RWPE1 (cell line): ENCODE measurements around the gene MYOG.

Experiments
- CTCF ChIA-PET: fragments of 350-600 bp; sonication (Branson Sonifier 250); formaldehyde crosslinking; extraction: SDS; loops from one replicate; lab custom pipeline; 2021; lab: Yijun Ruan, JAX
- POLR2A ChIA-PET: fragments of 400-600 bp; formaldehyde crosslinking; extraction: SDS; loops from one replicate; lab custom pipeline; 2020; ENCODE audit warnings: antibody characterized with exemption; ENCODE audit not compliant: low non-redundant PET; lab: Yijun Ruan, JAX
- DNase-seq: peaks from one replicate; pipeline ENCODE4 v3.0.0; 2012; ENCODE audit warnings: low spot score
- H3K27ac ChIP-seq: fragments of 450-650 bp; 2 replicates; pipeline ENCODE4 v1.5.1; 2017
- TF ChIP-seq, protein P1 (sequence below): fragments of 450-650 bp; conservative IDR thresholded peaks from 2 replicates; pipeline ENCODE4 v1.5.1; 2017; ENCODE audit warnings: low read depth, mild to moderate bottlenecking

Gene MYOG

DNA sequence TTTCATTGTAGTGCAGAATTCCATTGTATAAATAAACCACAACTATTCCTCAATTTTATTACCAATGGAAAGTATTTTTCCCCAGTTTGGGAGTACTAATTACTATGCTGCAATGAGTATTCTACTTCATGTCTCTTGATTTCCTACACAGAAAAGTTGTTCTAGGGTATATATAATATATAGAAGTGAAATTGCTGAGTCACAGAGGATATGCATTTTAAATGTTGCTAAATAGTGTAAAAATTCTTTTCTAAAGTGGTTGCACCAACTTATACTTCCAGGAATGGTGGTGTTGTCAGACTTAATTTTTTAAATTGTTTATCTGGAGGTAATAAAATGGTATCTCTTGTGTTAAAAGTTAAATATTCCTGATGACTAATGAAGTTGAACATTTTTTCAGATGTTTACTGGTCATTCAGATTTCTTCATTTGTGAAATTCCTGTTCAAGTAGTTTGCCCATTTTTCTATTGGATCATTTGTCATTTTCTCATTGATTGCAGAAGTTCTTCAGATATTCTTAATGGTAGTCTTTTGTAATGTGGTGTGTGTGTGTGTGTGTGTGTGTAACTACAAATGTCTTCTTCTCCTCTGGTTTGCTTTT lies 19.1 kb upstream of the MYOG start:
- DNase-seq = no peak
- ChIA-PET POLR2A (no interaction called here), CTCF (no interaction called here)
- no peak overlapping the region for H3K27ac ChIP-seq
- TF ChIP-seq, protein P1, sequence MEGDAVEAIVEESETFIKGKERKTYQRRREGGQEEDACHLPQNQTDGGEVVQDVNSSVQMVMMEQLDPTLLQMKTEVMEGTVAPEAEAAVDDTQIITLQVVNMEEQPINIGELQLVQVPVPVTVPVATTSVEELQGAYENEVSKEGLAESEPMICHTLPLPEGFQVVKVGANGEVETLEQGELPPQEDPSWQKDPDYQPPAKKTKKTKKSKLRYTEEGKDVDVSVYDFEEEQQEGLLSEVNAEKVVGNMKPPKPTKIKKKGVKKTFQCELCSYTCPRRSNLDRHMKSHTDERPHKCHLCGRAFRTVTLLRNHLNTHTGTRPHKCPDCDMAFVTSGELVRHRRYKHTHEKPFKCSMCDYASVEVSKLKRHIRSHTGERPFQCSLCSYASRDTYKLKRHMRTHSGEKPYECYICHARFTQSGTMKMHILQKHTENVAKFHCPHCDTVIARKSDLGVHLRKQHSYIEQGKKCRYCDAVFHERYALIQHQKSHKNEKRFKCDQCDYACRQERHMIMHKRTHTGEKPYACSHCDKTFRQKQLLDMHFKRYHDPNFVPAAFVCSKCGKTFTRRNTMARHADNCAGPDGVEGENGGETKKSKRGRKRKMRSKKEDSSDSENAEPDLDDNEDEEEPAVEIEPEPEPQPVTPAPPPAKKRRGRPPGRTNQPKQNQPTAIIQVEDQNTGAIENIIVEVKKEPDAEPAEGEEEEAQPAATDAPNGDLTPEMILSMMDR = no peak

DNA sequence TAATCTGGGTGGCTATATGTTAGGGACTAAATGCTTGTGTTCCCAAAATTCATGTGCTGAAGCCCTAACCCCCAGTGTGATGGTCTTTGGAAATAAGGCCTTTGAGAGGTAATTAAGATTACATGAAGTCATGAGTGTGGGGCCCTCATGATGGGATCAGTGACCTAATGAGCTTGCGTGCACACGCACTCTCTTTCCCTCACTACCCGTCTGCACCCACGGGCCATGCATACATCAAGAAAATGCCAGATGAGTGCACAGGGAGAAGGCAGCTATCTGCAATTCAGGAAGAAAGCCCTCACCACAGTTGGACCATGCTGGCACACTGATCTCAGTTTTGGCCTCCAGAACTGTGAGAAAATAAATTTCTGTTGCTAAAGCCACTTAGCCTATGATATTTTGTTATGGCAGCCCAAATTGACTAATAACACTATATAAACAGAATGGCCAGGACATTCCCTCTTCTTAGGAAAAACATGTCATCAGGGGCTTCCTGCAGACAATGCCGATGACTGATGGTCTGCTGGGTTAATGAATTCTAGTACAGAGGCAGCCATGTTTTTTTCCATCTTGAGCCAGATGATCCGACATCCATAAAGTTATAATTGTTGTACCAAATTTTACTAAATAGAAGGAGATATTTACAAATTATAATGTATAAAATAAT lies 18.1 kb upstream of the MYOG start:
- CTCF ChIA-PET = interaction anchor here (0.5 to 1.2 kb wide), 4 partner anchors 12 to 88 kb away, joined by 3 to 4 read pairs (median 3); no protein-coding TSS in a partner anchor
- no peak overlapping the region for H3K27ac ChIP-seq
- POLR2A ChIA-PET = no interaction called here
- no peak for DNase-seq
- TF ChIP-seq, protein P1 = no peak

DNA sequence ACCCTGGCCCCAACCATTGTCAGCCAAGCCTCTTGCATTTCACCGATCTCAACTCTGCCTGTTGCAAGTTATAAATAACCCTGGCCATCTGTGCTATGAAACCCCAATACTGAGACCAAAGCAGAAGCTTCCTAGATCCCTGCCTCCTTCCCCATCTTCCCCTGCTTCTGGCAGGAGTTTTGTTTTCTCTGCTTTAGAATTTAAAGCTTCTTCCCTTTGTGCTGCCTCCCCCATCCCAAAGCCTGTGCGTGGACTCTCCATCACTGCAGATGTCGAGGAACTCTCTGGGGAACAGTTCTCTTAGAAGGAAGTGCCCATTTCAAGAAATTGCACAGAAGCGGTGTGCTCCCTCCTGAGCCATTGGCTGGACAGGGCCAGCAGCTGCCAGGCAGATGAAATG lies 17.4 kb upstream of the MYOG start:
- DNase-seq = no peak
- CTCF ChIA-PET = interaction anchor here (0.5 to 1.2 kb wide), 5 partner anchors 13 to 170 kb away, joined by 3 to 4 read pairs (median 3); no protein-coding TSS in a partner anchor
- TF ChIP-seq, protein P1 = no peak
- POLR2A ChIA-PET = no interaction called here
- H3K27ac ChIP-seq = no peak overlapping the region

DNA sequence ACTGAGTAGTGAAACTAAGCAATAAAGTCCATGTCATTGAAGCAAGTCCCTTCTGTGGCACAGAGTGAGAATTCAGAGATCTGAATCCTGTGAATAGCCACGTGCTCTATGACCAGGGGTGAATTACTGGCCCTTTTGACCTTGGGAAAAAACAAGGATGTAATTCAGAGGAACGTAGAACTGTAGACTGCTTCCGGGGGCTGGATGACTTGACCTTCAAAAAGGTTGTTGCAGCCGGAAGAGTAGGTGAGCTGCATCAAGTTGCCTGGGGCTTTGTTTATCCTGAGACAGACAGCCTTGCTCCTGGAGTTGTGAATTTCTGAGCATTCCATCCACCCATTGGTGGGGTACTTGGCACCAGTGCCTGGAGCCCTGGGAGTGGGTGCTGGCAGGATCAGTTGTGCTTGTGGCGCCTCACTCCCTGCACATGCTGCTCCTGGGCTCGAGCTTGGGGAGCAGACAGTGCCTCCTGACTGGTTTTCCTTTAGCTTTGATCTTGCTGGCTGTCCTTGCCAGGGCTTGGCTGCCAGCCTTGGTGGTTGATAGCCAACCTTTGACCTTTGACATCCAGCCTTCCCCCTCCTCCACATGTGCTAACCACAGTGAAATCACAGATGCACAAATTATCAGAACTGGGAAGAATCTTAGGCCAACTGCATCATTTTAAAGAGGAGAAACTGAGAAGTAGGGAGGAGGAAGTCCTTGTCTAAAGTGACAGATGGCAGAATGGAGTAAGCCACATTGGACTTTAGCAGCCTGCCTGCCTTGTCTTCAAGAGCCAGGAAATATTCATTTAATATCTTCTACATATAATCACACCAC lies 16.2 kb upstream of the MYOG start:
- no peak overlapping the region for H3K27ac ChIP-seq
- POLR2A ChIA-PET = no interaction called here
- no peak for DNase-seq
- CTCF ChIA-PET = interaction anchor here (0.6 to 1.1 kb wide), 4 partner anchors 16 to 240 kb away, joined by 4 to 5 read pairs (median 4); no protein-coding TSS in a partner anchor
- TF ChIP-seq, protein P1 = no peak

DNA sequence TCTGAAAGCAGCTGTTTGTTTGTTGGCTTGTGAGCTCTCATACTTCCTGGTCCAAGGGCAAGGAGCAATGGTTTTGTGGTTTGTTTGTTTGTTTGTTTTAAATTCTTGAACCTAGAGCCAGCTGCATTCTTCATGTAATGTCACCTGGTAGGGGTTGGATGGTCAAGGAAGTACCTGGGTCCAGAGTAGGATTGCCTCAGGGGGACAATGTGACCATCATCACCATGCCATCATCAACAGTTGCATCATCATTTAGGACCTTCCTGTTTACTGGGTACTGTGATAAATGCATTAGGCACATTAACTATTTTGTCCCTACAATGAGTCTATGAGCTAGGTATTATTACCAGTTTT lies 14.7 kb upstream of the MYOG start:
- CTCF ChIA-PET = interaction anchor here (0.9 to 1.6 kb wide), 3 partner anchors 17 to 167 kb away, joined by 3 to 6 read pairs (median 4); no protein-coding TSS in a partner anchor
- TF ChIP-seq, protein P1 = no peak
- no peak for DNase-seq
- no peak overlapping the region for H3K27ac ChIP-seq
- POLR2A ChIA-PET = no interaction called here
